Caco-2 (cell line): ENCODE results near the gene RALGPS1. TPM values are rescaled to one million over a fixed set of nuclear protein-coding genes. Genes with fewer than 3 reads are reported as not detected.

ENCODE experiments used
- BruUV-seq: library from RNA; stranded (reverse); fragments of 400-500 nt; replicated peaks from 2 replicates; lab custom pipeline; 2021; lab: Mats Ljungman, UMichigan
- CTCF ChIA-PET: fragments of 300-600 bp; sonication (Branson Sonifier 250); formaldehyde crosslinking; loops from one replicate; lab custom pipeline; 2022; ENCODE audit warnings: antibody characterized with exemption; lab: Charles Lee
- POLR2A ChIA-PET: fragments of 300-600 bp; sonication (Branson Sonifier 250); formaldehyde crosslinking; loops from one replicate; lab custom pipeline; 2022; ENCODE audit warnings: antibody characterized with exemption; lab: Charles Lee
- DNase-seq, 2 experiments: peaks; one replicate each; pipeline versions ENCODE4 v3.0.0 to v3.0.0-alpha.2; 2020 to 2022
- H3K27me3 ChIP-seq: replicated peaks from 2 replicates; pipeline ENCODE4 v1.6.0; 2011; ENCODE audit warnings: low read length; ENCODE audit not compliant: control insufficient read depth, insufficient read depth
- H3K36me3 ChIP-seq: 2 replicates; pipeline ENCODE4 v1.5.1; 2011; ENCODE audit warnings: low read length; ENCODE audit not compliant: control insufficient read depth, insufficient read depth
- H3K4me1 ChIP-seq: fragments of 250-450 bp; sonication (Bioruptor Pico); 2 replicates; pipeline ENCODE4 v1.5.1; 2020; ENCODE audit warnings: mild to moderate bottlenecking
- H3K4me3 ChIP-seq: 2 replicates; pipeline ENCODE4 v1.5.1; 2011; ENCODE audit warnings: low read depth, mild to moderate bottlenecking, control low read depth, low read length
- H3K9me3 ChIP-seq: fragments of 250-450 bp; sonication (Bioruptor Pico); 2 replicates; pipeline ENCODE4 v1.5.1; 2020; ENCODE audit warnings: mild to moderate bottlenecking, moderate library complexity
- H3K27ac Mint-ChIP-seq: one replicate; pipeline ENCODE4 v1.8.0; 2022; ENCODE audit warnings: mixed read lengths; ENCODE audit not compliant: unreplicated experiment
- H3K27me3 Mint-ChIP-seq: one replicate; pipeline ENCODE4 v1.8.0; 2022; ENCODE audit warnings: mixed read lengths; ENCODE audit not compliant: insufficient read depth, unreplicated experiment
- H3K36me3 Mint-ChIP-seq: one replicate; pipeline ENCODE4 v1.8.0; 2022; ENCODE audit warnings: mild to moderate bottlenecking, mixed read lengths; ENCODE audit not compliant: insufficient read depth, unreplicated experiment
- H3K4me1 Mint-ChIP-seq: one replicate; pipeline ENCODE4 v1.8.0; 2022; ENCODE audit warnings: low read depth, mixed read lengths; ENCODE audit not compliant: unreplicated experiment
- H3K4me3 Mint-ChIP-seq: one replicate; pipeline ENCODE4 v1.8.0; 2022; ENCODE audit warnings: mild to moderate bottlenecking, moderate library complexity, mixed read lengths; ENCODE audit not compliant: unreplicated experiment
- H3K9me3 Mint-ChIP-seq: one replicate; pipeline ENCODE4 v1.8.0; 2022; ENCODE audit warnings: mixed read lengths; ENCODE audit not compliant: unreplicated experiment
- CTCF ChIP-seq, 2 experiments: fragments of 200-600 bp in 1 of 2; IDR thresholded peaks; 1 replicate in 1 of 2; 2 replicates in 1 of 2; pipeline versions ENCODE4 v1.5.1 to v1.8.0; 2011 to 2022; ENCODE audit warnings: antibody characterized with exemption in 1 of 2, control low read depth in 1 of 2, inconsistent platforms in 1 of 2, low read depth in 1 of 2, low read length in 1 of 2, mild to moderate bottlenecking in 1 of 2, moderate library complexity in 1 of 2; ENCODE audit not compliant: insufficient read depth in 1 of 2, severe bottlenecking in 1 of 2, unreplicated experiment in 1 of 2
- intact Hi-C: fragments of 100-400 bp; cut with micrococcal nuclease; formaldehyde crosslinking; loops from one replicate; pipeline ENCODE4 v1.10.0; 2022; ENCODE audit not compliant: unreplicated experiment
- total RNA-seq: library from RNA; stranded (reverse); gene quantifications from 2 replicates; pipeline ENCODE4 v1.2.3, GENCODE V29; 2022

RALGPS1 gene
- total RNA-seq, 1 experiment from 2014 or later = 41.5 TPM

- Mint-ChIP-seq H3K27ac (no peak overlapping the region), H3K9me3 (no peaks in the 10 kb centered on the region), H3K36me3 (no peaks in the 10 kb centered on the region), H3K4me3 (no peak overlapping the region), H3K4me1 (peaks cover 20% of the 10 kb centered on the region), H3K27me3 (no peaks in the 10 kb centered on the region)
- no peak for TF ChIP-seq CTCF (IDR thresholded peaks at IDR 0.05; ENCODE audit: insufficient read depth in 1 of 2, low read depth in 1 of 2, low read length in 1 of 2, severe bottlenecking in 1 of 2, unreplicated experiment in 1 of 2)
- Histone ChIP-seq H3K4me3 (no peak overlapping the region), H3K4me1 (peaks cover 40% of the 10 kb centered on the region), H3K9me3 (no peaks in the 10 kb centered on the region), H3K36me3 (no peaks in the 10 kb centered on the region; the same call in 1 of the 2 replicates), H3K27me3 (no peaks in the 10 kb centered on the region)
- intact Hi-C loops = no loop called here
- POLR2A ChIA-PET = no interaction called here
- BruUV-seq = no TSS peak
- CTCF ChIA-PET = interaction anchor here (0.6 kb wide), 1 partner anchor 91 kb away, joined by 3 read pairs; no protein-coding TSS in a partner anchor
- no peak for DNase-seq
Observed at GRCh38 chr9:127133739-127134167, 219.2 kb downstream of the RALGPS1 start.

GRCh38 chr9:127135056-127135745 is 220.6 kb downstream of the RALGPS1 start:
- H3K9me3 Mint-ChIP-seq = no peaks in the 10 kb centered on the region
- H3K27me3 Mint-ChIP-seq = no peaks in the 10 kb centered on the region
- no peak overlapping the region for H3K27ac Mint-ChIP-seq
- ChIA-PET POLR2A (no interaction called here), CTCF (no interaction called here)
- peaks cover 11% of the 10 kb centered on the region for H3K4me1 Mint-ChIP-seq
- no peaks in the 10 kb centered on the region for H3K36me3 Mint-ChIP-seq
- TF ChIP-seq CTCF (IDR thresholded peaks at IDR 0.05; ENCODE audit: insufficient read depth in 1 of 2, low read depth in 1 of 2, low read length in 1 of 2, severe bottlenecking in 1 of 2, unreplicated experiment in 1 of 2) = no peak
- intact Hi-C loops = no loop called here
- Histone ChIP-seq H3K27me3 (no peaks in the 10 kb centered on the region), H3K9me3 (no peaks in the 10 kb centered on the region), H3K4me3 (no peak overlapping the region), H3K4me1 (peaks cover 26% of the 10 kb centered on the region), H3K36me3 (no peaks in the 10 kb centered on the region; the same call in 1 of the 2 replicates)
- BruUV-seq = no TSS peak
- no peak for DNase-seq
- H3K4me3 Mint-ChIP-seq = no peak overlapping the region

DNA sequence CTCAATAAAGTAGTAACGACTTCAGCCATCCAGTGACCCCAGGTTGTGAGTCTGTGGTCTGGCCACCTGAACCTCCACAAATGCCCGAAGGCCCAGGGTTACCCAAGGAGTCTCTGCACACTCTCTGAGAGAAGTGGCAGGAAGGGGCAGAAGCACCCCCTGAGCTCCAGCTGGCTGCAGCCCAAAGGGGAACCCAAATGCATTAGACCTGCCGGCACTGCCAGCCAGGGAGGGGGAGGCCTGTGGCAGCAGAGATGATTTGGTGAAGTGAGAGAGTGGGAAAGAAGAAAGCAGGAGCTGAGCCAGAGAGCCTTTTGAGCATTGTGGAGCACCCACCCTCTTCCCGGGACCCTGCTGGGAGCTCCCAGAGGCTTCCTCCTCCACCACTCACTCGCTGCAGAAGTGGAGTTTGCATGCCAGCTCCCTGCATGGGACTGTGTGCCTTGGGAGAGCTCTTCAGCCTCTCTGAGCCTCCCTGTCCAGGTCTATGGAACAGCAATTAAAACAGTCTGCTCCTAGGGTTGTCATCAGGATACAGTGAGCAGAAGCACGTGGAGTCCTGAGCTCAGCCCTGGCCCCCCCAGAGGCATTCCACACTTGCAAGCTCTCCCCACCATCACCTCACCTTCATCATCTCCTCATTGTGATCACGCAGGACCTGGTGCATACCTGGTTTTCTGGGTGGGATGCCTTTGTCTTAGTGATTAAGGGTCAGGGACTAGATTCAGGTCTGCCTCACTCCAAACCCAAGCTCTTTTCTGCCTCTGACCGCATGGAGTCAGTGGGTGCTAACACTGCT is 221.7 kb downstream of the RALGPS1 start:
- CTCF ChIA-PET = no interaction called here
- intact Hi-C loops = no loop called here
- no peaks in the 10 kb centered on the region; the same call in 1 of the 2 replicates for H3K36me3 ChIP-seq
- H3K4me1 ChIP-seq = peaks cover 15% of the 10 kb centered on the region
- Mint-ChIP-seq H3K4me3 (no peak overlapping the region), H3K4me1 (peaks cover 11% of the 10 kb centered on the region), H3K27me3 (no peaks in the 10 kb centered on the region), H3K36me3 (peaks cover 6% of the 10 kb centered on the region), H3K9me3 (no peaks in the 10 kb centered on the region), H3K27ac (no peak overlapping the region)
- DNase-seq = no peak
- TF ChIP-seq CTCF (IDR thresholded peaks at IDR 0.05; ENCODE audit: insufficient read depth in 1 of 2, low read depth in 1 of 2, low read length in 1 of 2, severe bottlenecking in 1 of 2, unreplicated experiment in 1 of 2) = no peak
- no peaks in the 10 kb centered on the region for H3K27me3 ChIP-seq
- POLR2A ChIA-PET = no interaction called here
- no peak overlapping the region for H3K4me3 ChIP-seq
- BruUV-seq = no TSS peak
- H3K9me3 ChIP-seq = no peaks in the 10 kb centered on the region
